ENCODE results near the gene PAK1. TPM values are rescaled to one million over a fixed set of nuclear protein-coding genes. Genes with fewer than 3 reads are reported as not detected.

The PAK1 gene
- total and polyA plus RNA-seq, 10 of the 15 experiments (the other 5 are each of a cell fraction or from before 2014, with no cell fraction given), result 43.8 to 321 (median 110) TPM

GRCh38 chr11:77377734-77378133 is 96.2 kb downstream of the PAK1 start:
- SMC1A ChIA-PET (ENCODE audit: uncharacterized antibody, unreplicated experiment), result interaction anchor here (0.7 kb wide), 1 partner anchor 9 kb away, joined by 3 read pairs; no protein-coding TSS in a partner anchor
- no TSS peak for BruUV-seq (replicated peaks)
- FAIRE-seq, result no peak

More at GRCh38 chr11:77377734-77378133, 96.2 kb downstream of the PAK1 start:
- POLR2A ChIA-PET, result no interaction called here
- Histone ChIP-seq H3K4me3 (no peak overlapping the region), H3K9ac (ENCODE audit: control insufficient read depth, insufficient read depth, low read length) (no peak overlapping the region), H3K9me3 (replicated peaks; ENCODE audit: control insufficient read depth, insufficient read depth, low read length) (no peaks in the 10 kb centered on the region), H3K4me1 (ENCODE audit: control insufficient read depth, insufficient read depth, low read length) (no peaks in the 10 kb centered on the region), H2AFZ (ENCODE audit: control insufficient read depth, low read depth, low read length) (no peak overlapping the region), H3K27ac (ENCODE audit: control insufficient read depth, insufficient read depth) (no peak overlapping the region), H4K20me1 (ENCODE audit: control insufficient read depth, insufficient read depth) (no peaks in the 10 kb centered on the region), H3K79me2 (ENCODE audit: control insufficient read depth, insufficient read depth, low read length) (no peaks in the 10 kb centered on the region), H3K27me3 (replicated peaks in 1 of 2; ENCODE audit: control insufficient read depth in 2 of 2, insufficient read depth in 2 of 2, low read length in 1 of 2) (no peaks in the 10 kb centered on the region), H3K4me2 (ENCODE audit: control insufficient read depth, insufficient read depth) (no peak overlapping the region), H3K36me3 (ENCODE audit: control insufficient read depth in 2 of 2, insufficient read depth in 2 of 2, low read length in 1 of 2) (peaks cover 11 to 38% of the 10 kb centered on the region in 2 experiments)
- WGBS (ENCODE audit: insufficient coverage, insufficient replicate concordance, low lambda C conversion rate, missing lambda C conversion rate), result 97% methylated on average over 2 of the region's 2 CpGs
- intact Hi-C loops (cut with micrococcal nuclease; ENCODE audit: unreplicated experiment), result loop anchor here (10.0 kb wide), 1 partner anchor 237 kb away; no protein-coding TSS in a partner anchor
- TF ChIP-seq RAD51 (IDR thresholded peaks at IDR 0.05) (no peak), ELK1 (IDR thresholded peaks at IDR 0.05; ENCODE audit: low read depth, low read length) (no peak), TBL1XR1 (IDR thresholded peaks at IDR 0.05; ENCODE audit: low read depth, low read length) (no peak), SUZ12 (IDR thresholded peaks at IDR 0.05; ENCODE audit: unreplicated experiment) (no peak), SPI1 (IDR thresholded peaks at IDR 0.05; ENCODE audit: borderline replicate concordance, insufficient read depth, low read depth, low read length) (no peak), PBX3 (IDR thresholded peaks at IDR 0.05; ENCODE audit: insufficient replicate concordance, low read depth, low read length) (no peak), BCL3 (IDR thresholded peaks at IDR 0.05; ENCODE audit: borderline replicate concordance, insufficient read depth, low read depth, low read length, poor library complexity, severe bottlenecking) (no peak), ESRRA (IDR thresholded peaks at IDR 0.05; ENCODE audit: low read length) (no peak)
- DNase-seq (ENCODE audit: low read depth, low spot score) (no peak), ATAC-seq (no peak)
- CTCF ChIA-PET, result interaction anchor here (1.2 kb wide), 1 partner anchor 8 kb away, joined by 3 read pairs; no protein-coding TSS in a partner anchor
- in situ Hi-C loops (cut with MboI), result no loop called here
- RAD21 ChIA-PET (ENCODE audit: unreplicated experiment), result no interaction called here

Data from GM12878 (cell line).